Fibroblast of mammary gland (primary cell): ENCODE results near the gene DNAJC25.
"Not testable (repeated sequence)": the region's sequence is repeated elsewhere in the genome, so short reads cannot be mapped to it uniquely, and the experiment has no call there.

Experiments
- DNase-seq: peaks from one replicate; pipeline ENCODE4 v3.0.0-alpha.2; 2010; ENCODE audit warnings: low read depth
- H3K4me3 ChIP-seq: 2 replicates; pipeline ENCODE4 v1.5.1; 2011; ENCODE audit warnings: low read depth, mild to moderate bottlenecking, low read length, moderate library complexity; ENCODE audit not compliant: control insufficient read depth
- TF ChIP-seq, protein P1 (sequence below): conservative IDR thresholded peaks from 2 replicates; pipeline ENCODE4 v1.5.1; 2011; ENCODE audit warnings: low read depth, low read length, inconsistent platforms; ENCODE audit not compliant: control insufficient read depth, insufficient read depth

DNAJC25 gene

DNA sequence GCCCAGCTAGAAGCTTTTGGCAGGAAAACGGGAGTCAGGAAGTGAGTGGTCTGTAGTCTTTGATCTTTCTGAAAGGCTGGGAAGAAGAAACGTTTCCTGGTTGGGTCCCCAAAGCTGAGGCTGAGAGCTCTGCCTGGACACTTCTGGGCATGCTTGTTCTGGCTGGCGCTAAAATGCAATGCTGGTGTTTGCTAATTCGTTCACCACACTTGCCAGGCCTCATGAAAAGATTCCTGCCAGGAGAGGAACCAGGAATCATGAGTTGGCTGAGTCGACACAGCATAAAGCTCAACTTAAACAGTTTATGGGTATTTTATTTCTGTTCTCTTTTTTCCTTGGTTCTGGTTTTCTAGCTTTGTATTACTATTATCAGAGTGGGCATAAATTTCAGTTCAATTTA lies 21.0 kb upstream of the DNAJC25 start:
- no peak overlapping the region for H3K4me3 ChIP-seq
- TF ChIP-seq, protein P1, sequence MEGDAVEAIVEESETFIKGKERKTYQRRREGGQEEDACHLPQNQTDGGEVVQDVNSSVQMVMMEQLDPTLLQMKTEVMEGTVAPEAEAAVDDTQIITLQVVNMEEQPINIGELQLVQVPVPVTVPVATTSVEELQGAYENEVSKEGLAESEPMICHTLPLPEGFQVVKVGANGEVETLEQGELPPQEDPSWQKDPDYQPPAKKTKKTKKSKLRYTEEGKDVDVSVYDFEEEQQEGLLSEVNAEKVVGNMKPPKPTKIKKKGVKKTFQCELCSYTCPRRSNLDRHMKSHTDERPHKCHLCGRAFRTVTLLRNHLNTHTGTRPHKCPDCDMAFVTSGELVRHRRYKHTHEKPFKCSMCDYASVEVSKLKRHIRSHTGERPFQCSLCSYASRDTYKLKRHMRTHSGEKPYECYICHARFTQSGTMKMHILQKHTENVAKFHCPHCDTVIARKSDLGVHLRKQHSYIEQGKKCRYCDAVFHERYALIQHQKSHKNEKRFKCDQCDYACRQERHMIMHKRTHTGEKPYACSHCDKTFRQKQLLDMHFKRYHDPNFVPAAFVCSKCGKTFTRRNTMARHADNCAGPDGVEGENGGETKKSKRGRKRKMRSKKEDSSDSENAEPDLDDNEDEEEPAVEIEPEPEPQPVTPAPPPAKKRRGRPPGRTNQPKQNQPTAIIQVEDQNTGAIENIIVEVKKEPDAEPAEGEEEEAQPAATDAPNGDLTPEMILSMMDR: no peak
- no peak for DNase-seq

DNA sequence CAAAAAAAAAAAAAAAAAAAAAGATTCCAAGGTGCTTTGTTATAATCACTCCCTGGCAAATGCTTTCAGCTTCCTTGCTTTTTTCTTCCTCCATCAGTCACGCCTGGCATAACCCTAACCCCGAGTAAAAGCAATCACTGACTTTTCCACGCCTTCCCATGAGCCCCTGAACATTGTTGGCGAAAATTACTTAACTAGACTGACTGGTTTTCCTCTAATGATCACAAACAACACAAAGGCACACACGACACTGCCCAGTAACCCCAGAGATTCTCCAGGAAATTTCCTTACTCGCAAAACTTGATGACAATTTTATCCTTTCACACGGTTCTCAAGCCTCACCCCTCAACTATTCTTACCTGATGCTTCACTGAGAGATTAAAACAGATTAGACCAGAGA lies 20.3 kb upstream of the DNAJC25 start:
- no peak overlapping the region for H3K4me3 ChIP-seq
- no peak for DNase-seq
- TF ChIP-seq, protein P1: no peak

DNA sequence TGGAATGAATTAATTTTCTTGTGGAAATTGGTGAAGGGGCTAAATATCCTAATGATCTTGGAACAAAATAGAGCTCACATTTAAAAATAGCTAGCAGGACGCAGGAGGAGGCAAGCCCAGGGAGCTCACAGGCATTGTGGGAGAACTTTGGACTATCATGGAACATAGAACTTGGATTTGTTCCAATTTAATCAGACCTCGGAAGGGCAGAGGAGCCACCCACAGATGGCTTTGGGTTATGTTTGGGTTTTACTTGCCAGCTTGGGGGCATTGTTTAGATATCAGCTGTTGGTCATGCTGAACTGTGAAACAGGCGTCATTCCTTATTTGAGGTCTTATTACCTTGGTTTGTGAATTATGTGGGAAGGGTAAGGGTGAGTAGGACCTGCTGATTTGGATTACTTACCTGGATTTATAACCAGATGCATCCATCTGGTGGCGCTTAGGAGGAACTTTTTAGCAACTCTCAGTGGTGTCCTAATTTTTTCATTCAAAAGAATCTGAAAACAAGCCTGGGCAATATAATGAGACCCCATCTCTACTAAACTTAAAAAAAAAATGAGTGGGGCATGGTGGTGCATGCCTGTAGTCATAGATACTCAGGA lies 17.6 kb upstream of the DNAJC25 start:
- DNase-seq: no peak
- TF ChIP-seq, protein P1: no peak
- no peak overlapping the region for H3K4me3 ChIP-seq

DNA sequence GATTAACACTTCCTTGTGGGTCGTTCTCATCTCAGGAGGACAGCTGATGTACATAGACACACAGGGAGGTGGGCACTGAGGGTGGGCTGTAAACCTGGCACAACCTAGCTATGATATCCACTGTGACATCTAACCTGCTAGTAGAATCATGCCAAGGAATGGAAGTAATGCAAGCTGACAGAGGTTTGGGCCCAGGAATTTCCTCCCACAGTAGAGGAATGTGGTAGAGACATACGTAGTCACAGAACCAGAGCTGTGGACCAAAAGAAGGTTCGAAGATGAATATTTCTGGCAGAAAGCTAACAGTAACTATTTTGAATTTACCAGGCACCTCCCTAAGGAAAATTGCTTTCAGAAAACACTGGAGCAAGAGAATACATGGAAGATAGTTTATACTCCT lies 15.2 kb upstream of the DNAJC25 start:
- DNase-seq: no peak
- TF ChIP-seq, protein P1: no peak
- H3K4me3 ChIP-seq: no peak overlapping the region

DNA sequence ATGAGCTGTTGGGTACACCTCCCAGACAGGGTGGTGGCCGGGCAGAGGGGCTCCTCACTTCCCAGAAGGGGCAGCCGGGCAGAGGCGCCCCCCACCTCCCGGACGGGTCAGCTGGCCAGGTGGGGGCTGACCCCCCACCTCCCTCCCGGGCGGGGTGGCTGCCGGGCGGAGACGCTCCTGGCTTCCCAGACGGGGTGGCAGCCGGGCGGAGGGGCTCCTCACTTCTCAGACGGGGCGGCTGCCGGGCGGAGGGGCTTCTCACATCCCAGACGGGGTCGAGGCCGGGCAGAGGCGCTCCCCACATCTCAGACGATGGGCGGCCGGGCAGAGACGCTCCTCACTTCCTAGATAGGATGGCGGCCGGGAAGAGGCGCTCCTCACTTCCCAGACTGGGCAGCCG lies 13.8 kb upstream of the DNAJC25 start:
- H3K4me3 ChIP-seq, DNase-seq: not testable (repeated sequence)

DNA sequence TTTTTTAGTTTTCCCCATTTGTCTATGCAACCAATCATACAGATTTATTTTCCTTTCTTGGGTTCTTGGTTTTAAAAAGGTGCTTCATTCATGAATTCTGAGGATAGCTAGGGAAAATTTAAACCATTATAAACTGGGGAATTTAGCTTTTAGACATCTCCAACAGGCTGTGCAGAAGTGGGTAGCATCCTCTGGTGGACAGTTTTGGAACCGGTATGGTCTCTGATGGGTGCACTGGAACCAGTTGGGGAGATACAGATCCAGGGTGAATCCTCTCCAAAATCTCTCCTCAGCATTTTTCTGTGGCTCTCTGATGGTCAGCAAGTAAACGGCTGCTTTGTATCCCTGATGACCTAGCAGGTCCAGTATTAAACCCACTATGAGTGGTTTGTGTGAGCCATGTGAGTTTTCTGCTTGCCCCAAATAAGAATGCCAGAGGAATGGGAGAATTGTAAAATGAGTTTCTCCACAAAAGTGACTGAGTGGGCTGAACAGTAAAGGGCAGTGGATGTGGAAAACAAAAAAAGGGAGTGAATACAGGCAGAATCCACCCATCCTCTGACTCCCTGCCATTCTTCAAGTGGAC lies 9.1 kb upstream of the DNAJC25 start:
- DNase-seq: peak; percentile 59
- TF ChIP-seq, protein P1: peak; percentile 98
- H3K4me3 ChIP-seq: no peak overlapping the region

DNA sequence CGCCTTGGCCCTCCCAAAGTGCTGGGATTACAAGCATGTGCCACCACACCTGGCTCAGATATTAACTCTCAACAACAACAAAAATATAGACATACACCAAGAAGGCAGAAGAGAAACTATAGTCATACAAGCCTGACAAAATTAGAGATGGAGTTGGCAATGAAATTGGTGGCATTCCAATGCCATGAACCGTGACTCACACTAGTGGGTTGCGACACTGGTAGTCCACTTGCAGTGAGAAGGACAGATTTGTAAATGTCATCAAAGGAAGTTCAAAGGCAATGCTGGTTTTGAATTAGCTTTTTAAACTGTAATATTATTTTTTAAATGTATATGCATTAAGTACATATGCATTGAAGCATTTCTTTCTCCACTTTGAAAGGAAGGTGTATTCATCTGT lies 8.5 kb upstream of the DNAJC25 start:
- TF ChIP-seq, protein P1: no peak
- peak; percentile 90 for DNase-seq
- no peak overlapping the region for H3K4me3 ChIP-seq
